ENCODE measurements around the gene HMCES. TPM values are rescaled to one million over a fixed set of nuclear protein-coding genes. Genes with fewer than 3 reads are reported as not detected.

The HMCES gene
- total and polyA plus RNA-seq, 2 donors (not counting 1 experiment from before 2014, with no cell fraction given), result 22.5 to 35.6 TPM

- ChIA-PET CTCF (interaction anchor here (0.6 to 3.1 kb wide), 3 partner anchors 62 to 97 kb away, joined by 3 to 14 read pairs (median 3); a partner anchor contains a TSS), POLR2A (interaction anchor here (0.7 kb wide), 2 partner anchors 21 to 838 kb away, joined by 4 to 6 read pairs; no protein-coding TSS in a partner anchor)
- H4K20me1 ChIP-seq (ENCODE audit: control insufficient read depth, insufficient read depth, low read length, poor library complexity, severe bottlenecking), result peaks cover 62% of the 10 kb centered on the region
- Mint-ChIP-seq H3K27me3 (no peaks in the 10 kb centered on the region), H3K27ac (no peak overlapping the region), H3K4me1 (peaks cover 10% of the 10 kb centered on the region), H3K9me3 (ENCODE audit: insufficient read depth) (no peaks in the 10 kb centered on the region), H3K4me3 (no peak overlapping the region)
- no peak for DNase-seq
- peaks cover 12% of the 10 kb centered on the region for H3K79me2 ChIP-seq (ENCODE audit: control insufficient read depth, insufficient read depth, low read length)
- no peak overlapping the region for H3K4me3 ChIP-seq (ENCODE audit: control extremely low read depth in 1 of 5, extremely low read depth in 1 of 5, insufficient read depth in 1 of 5, low read depth in 2 of 5, low read length in 4 of 5)
- ATAC-seq (ENCODE audit: low read depth), result no peak
- H3K27ac ChIP-seq (ENCODE audit: low read length in 2 of 2), result no peak overlapping the region
- H3K9me3 ChIP-seq (ENCODE audit: control extremely low read depth in 1 of 3, control insufficient read depth in 2 of 3, insufficient read depth in 1 of 3, low read length in 2 of 3), result no peaks in the 10 kb centered on the region
- H3K4me2 ChIP-seq (replicated peaks; ENCODE audit: low read depth, low read length, poor library complexity, severe bottlenecking), result no peak overlapping the region
- H3K9ac ChIP-seq (ENCODE audit: low read length), result no peak overlapping the region
- 100% methylated on average over 8 of the region's 12 CpGs for WGBS (ENCODE audit: insufficient coverage)
- H3K36me3 ChIP-seq (replicated peaks in 1 of 2; ENCODE audit: control extremely low read depth in 1 of 2, control insufficient read depth in 1 of 2, extremely low read depth in 1 of 2, insufficient read depth in 2 of 2, low read length in 1 of 2), result peaks cover 0 to 70% of the 10 kb centered on the region in 2 experiments
- H3K4me1 ChIP-seq (ENCODE audit: control insufficient read depth in 2 of 2, insufficient read depth in 2 of 2, low read length in 2 of 2), result peaks cover 8 to 11% of the 10 kb centered on the region in 2 donors
- no peak overlapping the region for H2AFZ ChIP-seq (ENCODE audit: insufficient read depth, low read depth, low read length, poor library complexity, severe bottlenecking)
- no peak for TF ChIP-seq CTCF (IDR thresholded peaks at IDR 0.05)
- no peak for TF ChIP-seq EZH2 (IDR thresholded peaks at IDR 0.05; ENCODE audit: borderline replicate concordance, insufficient read depth, low read depth, low read length, poor library complexity, severe bottlenecking)
- H3K27me3 ChIP-seq (replicated peaks in 1 of 4; ENCODE audit: control extremely low read depth in 1 of 4, control insufficient read depth in 3 of 4, insufficient read depth in 4 of 4, low read length in 3 of 4), result no peaks in the 10 kb centered on the region
- intact Hi-C loops (cut with micrococcal nuclease), result no loop called here
Observed at GRCh38 chr3:129254536-129255230, 24.0 kb upstream of the HMCES start.

- Mint-ChIP-seq H3K9me3 (ENCODE audit: insufficient read depth) (no peaks in the 10 kb centered on the region), H3K4me1 (peaks cover 1% of the 10 kb centered on the region), H3K27ac (no peak overlapping the region), H3K4me3 (no peak overlapping the region), H3K27me3 (no peaks in the 10 kb centered on the region)
- 98% methylated on average over 4 of the region's 6 CpGs for WGBS (ENCODE audit: insufficient coverage)
- Histone ChIP-seq H3K27ac (ENCODE audit: low read length in 2 of 2) (no peak overlapping the region), H3K9me3 (ENCODE audit: control extremely low read depth in 1 of 3, control insufficient read depth in 2 of 3, insufficient read depth in 1 of 3, low read length in 2 of 3) (no peaks in the 10 kb centered on the region), H2AFZ (ENCODE audit: insufficient read depth, low read depth, low read length, poor library complexity, severe bottlenecking) (no peak overlapping the region), H4K20me1 (ENCODE audit: control insufficient read depth, insufficient read depth, low read length, poor library complexity, severe bottlenecking) (peaks cover 69% of the 10 kb centered on the region), H3K27me3 (replicated peaks in 1 of 4; ENCODE audit: control extremely low read depth in 1 of 4, control insufficient read depth in 3 of 4, insufficient read depth in 4 of 4, low read length in 3 of 4) (no peaks in the 10 kb centered on the region), H3K36me3 (replicated peaks in 1 of 2; ENCODE audit: control extremely low read depth in 1 of 2, control insufficient read depth in 1 of 2, extremely low read depth in 1 of 2, insufficient read depth in 2 of 2, low read length in 1 of 2) (peaks cover 4 to 86% of the 10 kb centered on the region in 2 experiments), H3K9ac (ENCODE audit: low read length) (no peak overlapping the region), H3K4me3 (ENCODE audit: control extremely low read depth in 1 of 5, extremely low read depth in 1 of 5, insufficient read depth in 1 of 5, low read depth in 2 of 5, low read length in 4 of 5) (no peak overlapping the region), H3K79me2 (ENCODE audit: control insufficient read depth, insufficient read depth, low read length) (peaks cover 8% of the 10 kb centered on the region), H3K4me1 (ENCODE audit: control insufficient read depth in 2 of 2, insufficient read depth in 2 of 2, low read length in 2 of 2) (no peaks in the 10 kb centered on the region), H3K4me2 (replicated peaks; ENCODE audit: low read depth, low read length, poor library complexity, severe bottlenecking) (no peak overlapping the region)
- ChIA-PET POLR2A (no interaction called here), CTCF (interaction anchor here (1.2 to 1.4 kb wide), 2 partner anchors 11 to 203 kb away, joined by 3 read pairs; no protein-coding TSS in a partner anchor)
- no peak for ATAC-seq (ENCODE audit: low read depth)
- no peak for TF ChIP-seq EZH2 (IDR thresholded peaks at IDR 0.05; ENCODE audit: borderline replicate concordance, insufficient read depth, low read depth, low read length, poor library complexity, severe bottlenecking)
- no peak for TF ChIP-seq CTCF (IDR thresholded peaks at IDR 0.05)
- intact Hi-C loops (cut with micrococcal nuclease), result no loop called here
- DNase-seq, result no peak
Observed at GRCh38 chr3:129256270-129256669, 22.4 kb upstream of the HMCES start.

Data from B cell (primary cell).